ENCODE results near the gene UTP18. TPM values are rescaled to one million over a fixed set of nuclear protein-coding genes. Genes with fewer than 3 reads are reported as not detected.
"Not testable (repeated sequence)": the region's sequence is repeated elsewhere in the genome, so short reads cannot be mapped to it uniquely, and the experiment has no call there.

Gene UTP18
- total and polyA plus RNA-seq, 2 of the 8 experiments (the other 6 are each of a cell fraction or from before 2014, with no cell fraction given): 17.9 to 85.7 TPM

GRCh38 chr17:51289696-51290111 lies 29.4 kb downstream of the UTP18 start:
- Histone ChIP-seq H3K36me3 (ENCODE audit: control insufficient read depth in 2 of 4, insufficient read depth in 4 of 4, low read length in 3 of 4) (peaks cover 11 to 80% (median 51%) of the 10 kb centered on the region in 4 experiments), H3K27me3 (replicated peaks in 1 of 4; ENCODE audit: control insufficient read depth in 3 of 4, extremely low read depth in 1 of 4, insufficient read depth in 3 of 4, low read length in 3 of 4) (peaks cover 0 to 1% (median 0%) of the 10 kb centered on the region in 4 experiments; a peak in 1 of 7 replicates), H3K23me2 (ENCODE audit: low read depth, low read length) (peaks cover 2% of the 10 kb centered on the region; the same call in 1 of the 2 replicates), H3K9ac (replicated peaks in 1 of 4; ENCODE audit: extremely low read depth in 1 of 4, low read depth in 3 of 4, low read length in 3 of 4) (no peak overlapping the region), H3K4me3 (ENCODE audit: extremely low read depth in 1 of 4, insufficient read depth in 2 of 4, low read depth in 3 of 4, low read length in 4 of 4) (no peak overlapping the region), H4K5ac (ENCODE audit: insufficient read length, low read depth, low read length) (no peak overlapping the region), H2BK15ac (ENCODE audit: low read length) (no peak overlapping the region), H3K27ac (ENCODE audit: low read depth, low read length) (no peak overlapping the region), H4K91ac (replicated peaks; ENCODE audit: insufficient read length, low read length) (no peak overlapping the region), H3K9me3 (ENCODE audit: insufficient read depth in 2 of 2, low read depth in 1 of 2, low read length in 1 of 2) (no peaks in the 10 kb centered on the region), H3K79me2 (ENCODE audit: control insufficient read depth in 1 of 2, insufficient read depth in 2 of 2, low read length in 2 of 2) (0 out of 4 replicates have a peak, but pooled peaks cover 0 to 2% of the 10 kb centered on the region in 2 experiments), H3K79me1 (ENCODE audit: low read depth, low read length) (no peaks in the 10 kb centered on the region), H3K14ac (ENCODE audit: insufficient read length) (no peak overlapping the region), H4K8ac (ENCODE audit: extremely low read depth, insufficient read depth, low read length) (no peak overlapping the region), H3K4me2 (ENCODE audit: insufficient read depth in 1 of 2, low read depth in 2 of 2, low read length in 2 of 2) (no peak overlapping the region), H3K56ac (replicated peaks; ENCODE audit: insufficient read length, low read depth, low read length) (no peak overlapping the region), H4K20me1 (replicated peaks in 1 of 2; ENCODE audit: control insufficient read depth in 1 of 2, insufficient read depth in 2 of 2, low read length in 2 of 2) (peaks cover 2 to 5% of the 10 kb centered on the region in 2 experiments), H2BK20ac (ENCODE audit: low read length) (no peak overlapping the region), H3K4ac (replicated peaks; ENCODE audit: insufficient read length, low read depth, low read length) (no peak overlapping the region), H2BK5ac (ENCODE audit: low read depth, low read length) (no peak overlapping the region), H3K18ac (ENCODE audit: extremely low read depth, low read length) (no peak overlapping the region), H2AFZ (ENCODE audit: low read length) (no peak overlapping the region), H2BK120ac (replicated peaks; ENCODE audit: low read depth, low read length) (no peak overlapping the region), H2AK5ac (ENCODE audit: low read depth, low read length) (no peak overlapping the region), H3K23ac (ENCODE audit: insufficient read length) (no peak overlapping the region), H2BK12ac (ENCODE audit: low read depth, low read length) (no peak overlapping the region), H3K4me1 (replicated peaks in 1 of 4; ENCODE audit: control insufficient read depth in 3 of 4, insufficient read depth in 4 of 4, low read length in 3 of 4) (no peaks in the 10 kb centered on the region)
- WGBS, 2 experiments (ENCODE audit: extremely low coverage in 1 of 2, insufficient coverage in 1 of 2, insufficient read length in 1 of 2, insufficient replicate concordance in 2 of 2, low coverage in 1 of 2, low lambda C conversion rate in 2 of 2, missing lambda C conversion rate in 1 of 2): 92% methylated on average over 2 of the region's 2 CpGs; no CpG with 5 or more reads in 1 of the 2 experiments
- DNase-seq (ENCODE audit: low read depth in 1 of 2, low spot score in 2 of 2) (no peak), FAIRE-seq (no peak)
- ChIA-PET CTCF (ENCODE audit: partially characterized antibody) (interaction anchor here (2.0 kb wide), 1 partner anchor 8 kb away, joined by 14 read pairs; no protein-coding TSS in a partner anchor), POLR2A (ENCODE audit: partially characterized antibody) (interaction anchor here (2.7 kb wide), 1 partner anchor 9 kb away, joined by 8 read pairs; no protein-coding TSS in a partner anchor)
- no peak for TF ChIP-seq KDM4A (IDR thresholded peaks at IDR 0.05; ENCODE audit: low read depth, low read length, severe bottlenecking)

- POLR2A ChIA-PET (ENCODE audit: partially characterized antibody); H3K23ac ChIP-seq (ENCODE audit: insufficient read length); H3K9ac ChIP-seq (replicated peaks in 1 of 4; ENCODE audit: extremely low read depth in 1 of 4, low read depth in 3 of 4, low read length in 3 of 4); H4K8ac ChIP-seq (ENCODE audit: extremely low read depth, insufficient read depth, low read length); H3K4ac ChIP-seq (replicated peaks; ENCODE audit: insufficient read length, low read depth, low read length); H3K14ac ChIP-seq (ENCODE audit: insufficient read length); H4K91ac ChIP-seq (replicated peaks; ENCODE audit: insufficient read length, low read length); H2BK12ac ChIP-seq (ENCODE audit: low read depth, low read length); H3K56ac ChIP-seq (replicated peaks; ENCODE audit: insufficient read length, low read depth, low read length); H2AFZ ChIP-seq (ENCODE audit: low read length); CTCF ChIA-PET (ENCODE audit: partially characterized antibody); H4K20me1 ChIP-seq (replicated peaks in 1 of 2; ENCODE audit: control insufficient read depth in 1 of 2, insufficient read depth in 2 of 2, low read length in 2 of 2); H3K9me3 ChIP-seq (ENCODE audit: insufficient read depth in 2 of 2, low read depth in 1 of 2, low read length in 1 of 2); H3K4me2 ChIP-seq (ENCODE audit: insufficient read depth in 1 of 2, low read depth in 2 of 2, low read length in 2 of 2); H3K4me3 ChIP-seq (ENCODE audit: extremely low read depth in 1 of 4, insufficient read depth in 2 of 4, low read depth in 3 of 4, low read length in 4 of 4); H3K18ac ChIP-seq (ENCODE audit: extremely low read depth, low read length); H3K27ac ChIP-seq (ENCODE audit: low read depth, low read length); H3K27me3 ChIP-seq (replicated peaks in 1 of 4; ENCODE audit: control insufficient read depth in 3 of 4, extremely low read depth in 1 of 4, insufficient read depth in 3 of 4, low read length in 3 of 4); H3K79me2 ChIP-seq (ENCODE audit: control insufficient read depth in 1 of 2, insufficient read depth in 2 of 2, low read length in 2 of 2); H3K79me1 ChIP-seq (ENCODE audit: low read depth, low read length); H2BK20ac ChIP-seq (ENCODE audit: low read length); H2BK120ac ChIP-seq (replicated peaks; ENCODE audit: low read depth, low read length); H2BK15ac ChIP-seq (ENCODE audit: low read length); H3K23me2 ChIP-seq (ENCODE audit: low read depth, low read length); H4K5ac ChIP-seq (ENCODE audit: insufficient read length, low read depth, low read length); H3K4me1 ChIP-seq (replicated peaks in 1 of 4; ENCODE audit: control insufficient read depth in 3 of 4, insufficient read depth in 4 of 4, low read length in 3 of 4); H2BK5ac ChIP-seq (ENCODE audit: low read depth, low read length); DNase-seq (ENCODE audit: low read depth in 1 of 2, low spot score in 2 of 2); H2AK5ac ChIP-seq (ENCODE audit: low read depth, low read length); FAIRE-seq: not testable (repeated sequence)
- 98% methylated on average over 2 of the region's 2 CpGs; no CpG with 5 or more reads in 1 of the 2 experiments for WGBS, 2 experiments (ENCODE audit: extremely low coverage in 1 of 2, insufficient coverage in 1 of 2, insufficient read length in 1 of 2, insufficient replicate concordance in 2 of 2, low coverage in 1 of 2, low lambda C conversion rate in 2 of 2, missing lambda C conversion rate in 1 of 2)
- H3K36me3 ChIP-seq (ENCODE audit: control insufficient read depth in 2 of 4, insufficient read depth in 4 of 4, low read length in 3 of 4): peaks cover 2 to 47% (median 27%) of the 10 kb centered on the region in 4 experiments
These were observed 34.0 kb downstream of the UTP18 start for GRCh38 chr17:51294338-51294737.
